CD4-positive, alpha-beta T cell treated with Interleukin-17A for 4 hours (primary cell): ENCODE results near the gene IL6R.

Experiments used
- DNase-seq: peaks from one replicate; pipeline ENCODE4 v3.0.0-alpha.2; 2020; ENCODE audit warnings: mixed read lengths

The IL6R gene

GRCh38 chr1:154453574-154454352 is 48.6 kb downstream of the IL6R start:
- DNase-seq = no peak

GRCh38 chr1:154454386-154455120 is 49.4 kb downstream of the IL6R start:
- no peak for DNase-seq

GRCh38 chr1:154456631-154457030 is 51.5 kb downstream of the IL6R start:
- DNase-seq = no peak

GRCh38 chr1:154459080-154459479 is 53.9 kb downstream of the IL6R start:
- no peak for DNase-seq

- peak; percentile 35 for DNase-seq
Observed at GRCh38 chr1:154460695-154461260, 55.6 kb downstream of the IL6R start.

- DNase-seq = peak; percentile 81
Observed at GRCh38 chr1:154463512-154463990, 58.4 kb downstream of the IL6R start.

GRCh38 chr1:154465621-154466195 is 60.6 kb downstream of the IL6R start:
- DNase-seq = no peak

GRCh38 chr1:154466206-154466605 is 61.1 kb downstream of the IL6R start:
- no peak for DNase-seq

GRCh38 chr1:154466921-154467417 is 61.8 kb downstream of the IL6R start:
- no peak for DNase-seq

GRCh38 chr1:154467434-154468102 is 62.4 kb downstream of the IL6R start:
- DNase-seq = peak; percentile 27

- no peak for DNase-seq
Observed at GRCh38 chr1:154468535-154469250, 63.5 kb downstream of the IL6R start.

GRCh38 chr1:154469844-154470560 is 64.9 kb downstream of the IL6R start:
- no peak for DNase-seq

- DNase-seq = no peak
Observed at GRCh38 chr1:154471304-154471703, 66.2 kb downstream of the IL6R start.

- DNase-seq = no peak
Observed at GRCh38 chr1:154474802-154475201, 69.7 kb downstream of the IL6R start.

- DNase-seq = no peak
Observed at GRCh38 chr1:154476791-154477190, 71.6 kb downstream of the IL6R start.

- DNase-seq = no peak
Observed at GRCh38 chr1:154478013-154478412, 72.9 kb downstream of the IL6R start.

- DNase-seq = peak; percentile 54
Observed at GRCh38 chr1:154478639-154479038, 73.5 kb downstream of the IL6R start.

GRCh38 chr1:154479764-154480421 is 74.8 kb downstream of the IL6R start:
- peak; percentile 65 for DNase-seq

GRCh38 chr1:154481053-154481452 is 75.9 kb downstream of the IL6R start:
- DNase-seq = no peak

- DNase-seq = no peak
Observed at GRCh38 chr1:154483941-154484803, 79.0 kb downstream of the IL6R start.
